AG04450 (cell line): Measurements from ENCODE around the gene IFNL1. TPM values are rescaled to one million over a fixed set of nuclear protein-coding genes. Genes with fewer than 3 reads are reported as not detected.

Experiments
- CTCF ChIA-PET: fragments of 300-600, 350-600 bp; formaldehyde crosslinking; extraction: SDS; loops from one replicate; lab custom pipeline; 2022; ENCODE audit warnings: antibody characterized with exemption, inconsistent platforms; lab: Charles Lee
- POLR2A ChIA-PET: fragments of 350-600 bp; formaldehyde crosslinking; extraction: SDS; loops from one replicate; lab custom pipeline; 2021; ENCODE audit warnings: antibody characterized with exemption, inconsistent platforms; lab: Yijun Ruan, JAX
- DNase-seq: peaks from one replicate; pipeline ENCODE4 v3.0.0-alpha.2; 2011; ENCODE audit warnings: low read depth, low spot score
- H3K27ac ChIP-seq: one replicate; pipeline ENCODE4 v1.5.1; 2012; ENCODE audit warnings: low read depth, low read length, control low read depth
- H3K27me3 ChIP-seq: one replicate; pipeline ENCODE4 v1.6.0; 2012; ENCODE audit warnings: low read length; ENCODE audit not compliant: control insufficient read depth, insufficient read depth
- H3K4me3 ChIP-seq: 2 replicates; pipeline ENCODE4 v1.5.1; 2011; ENCODE audit warnings: mild to moderate bottlenecking, low read depth, low read length, control low read depth
- H3K9me3 ChIP-seq: 2 replicates; pipeline ENCODE4 v1.5.1; 2012; ENCODE audit warnings: low read length; ENCODE audit not compliant: control insufficient read depth, insufficient read depth
- polyA plus RNA-seq: library from polyadenylated mRNA; depleted of rRNA; stranded (reverse); fragments of >200 nt; gene quantifications from 2 replicates; pipeline ENCODE4 v1.2.3, GENCODE V29; 2011
- TF ChIP-seq, protein P1 (sequence below): IDR thresholded peaks from 2 replicates; pipeline ENCODE4 v1.5.1; 2011; ENCODE audit warnings: low read depth, low read length, control low read depth, inconsistent platforms

Gene IFNL1
- polyA plus RNA-seq, 1 experiment: not detected

DNA sequence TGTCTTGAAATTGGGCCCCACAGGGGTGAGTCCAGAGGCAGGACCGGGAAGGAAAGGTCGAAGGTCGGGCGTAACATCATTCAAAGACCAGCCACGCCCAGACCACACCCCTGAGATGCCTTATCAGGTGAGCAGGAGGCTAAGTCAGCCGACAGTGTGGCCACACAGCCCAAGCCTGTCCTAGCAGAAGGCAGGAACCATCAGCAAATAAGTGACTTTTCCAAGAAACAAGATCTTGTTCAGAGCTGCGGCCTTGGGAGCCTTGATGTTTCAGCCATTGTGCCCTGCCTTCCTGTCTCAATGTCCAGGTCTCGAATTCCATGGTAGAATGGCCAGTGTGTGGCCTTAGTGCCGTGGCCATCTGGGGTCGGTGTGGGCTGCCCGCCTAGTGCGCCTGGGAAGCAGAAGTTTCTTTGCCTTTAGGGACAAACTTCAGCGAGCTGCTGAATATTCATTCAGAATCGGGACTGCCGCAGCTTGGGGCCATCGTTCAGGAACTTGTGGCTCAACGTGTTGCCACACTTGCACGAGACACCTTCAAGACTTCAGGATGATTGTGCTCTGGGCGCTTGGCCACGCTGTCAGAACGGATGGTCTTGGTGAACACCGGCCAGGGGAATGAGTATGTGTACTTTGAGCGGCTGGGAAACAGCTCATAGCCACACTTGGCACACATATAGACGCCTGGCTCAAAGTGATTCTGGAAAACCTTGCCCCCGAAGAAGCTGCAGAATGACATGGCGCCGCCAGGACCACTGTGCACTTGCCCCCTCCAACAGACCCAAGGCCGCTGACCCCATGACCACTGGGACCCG lies 41.5 kb upstream of the IFNL1 start:
- DNase-seq: no peak
- no peaks in the 10 kb centered on the region; the same call in 1 of the 2 replicates for H3K9me3 ChIP-seq
- H3K27ac ChIP-seq: no peak overlapping the region
- peaks cover 26% of the 10 kb centered on the region for H3K27me3 ChIP-seq
- TF ChIP-seq, protein P1, sequence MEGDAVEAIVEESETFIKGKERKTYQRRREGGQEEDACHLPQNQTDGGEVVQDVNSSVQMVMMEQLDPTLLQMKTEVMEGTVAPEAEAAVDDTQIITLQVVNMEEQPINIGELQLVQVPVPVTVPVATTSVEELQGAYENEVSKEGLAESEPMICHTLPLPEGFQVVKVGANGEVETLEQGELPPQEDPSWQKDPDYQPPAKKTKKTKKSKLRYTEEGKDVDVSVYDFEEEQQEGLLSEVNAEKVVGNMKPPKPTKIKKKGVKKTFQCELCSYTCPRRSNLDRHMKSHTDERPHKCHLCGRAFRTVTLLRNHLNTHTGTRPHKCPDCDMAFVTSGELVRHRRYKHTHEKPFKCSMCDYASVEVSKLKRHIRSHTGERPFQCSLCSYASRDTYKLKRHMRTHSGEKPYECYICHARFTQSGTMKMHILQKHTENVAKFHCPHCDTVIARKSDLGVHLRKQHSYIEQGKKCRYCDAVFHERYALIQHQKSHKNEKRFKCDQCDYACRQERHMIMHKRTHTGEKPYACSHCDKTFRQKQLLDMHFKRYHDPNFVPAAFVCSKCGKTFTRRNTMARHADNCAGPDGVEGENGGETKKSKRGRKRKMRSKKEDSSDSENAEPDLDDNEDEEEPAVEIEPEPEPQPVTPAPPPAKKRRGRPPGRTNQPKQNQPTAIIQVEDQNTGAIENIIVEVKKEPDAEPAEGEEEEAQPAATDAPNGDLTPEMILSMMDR: no peak
- no peak overlapping the region for H3K4me3 ChIP-seq
- POLR2A ChIA-PET: interaction anchor here (0.6 kb wide), 1 partner anchor 25 kb away, joined by 7 read pairs; no protein-coding TSS in a partner anchor
- CTCF ChIA-PET: no interaction called here

DNA sequence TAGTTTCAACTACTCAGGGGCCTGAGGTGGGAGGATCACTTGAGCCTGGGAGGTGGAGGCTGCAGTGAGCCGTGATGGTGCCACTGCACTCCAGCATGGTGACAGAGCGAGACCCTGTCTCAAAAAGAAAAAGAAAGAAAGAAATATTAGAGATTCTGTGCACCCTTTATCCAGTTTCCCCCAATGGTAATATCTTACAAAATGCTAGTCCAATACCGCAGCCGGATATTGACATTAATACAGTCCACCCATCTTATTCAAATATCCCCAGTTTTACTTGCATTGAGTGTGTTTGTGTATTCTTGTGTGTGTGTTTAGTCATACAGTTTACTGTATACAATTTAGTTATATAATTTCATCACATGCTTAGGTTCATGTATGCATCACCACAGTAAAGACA lies 39.0 kb upstream of the IFNL1 start:
- POLR2A ChIA-PET: no interaction called here
- CTCF ChIA-PET: no interaction called here

DNA sequence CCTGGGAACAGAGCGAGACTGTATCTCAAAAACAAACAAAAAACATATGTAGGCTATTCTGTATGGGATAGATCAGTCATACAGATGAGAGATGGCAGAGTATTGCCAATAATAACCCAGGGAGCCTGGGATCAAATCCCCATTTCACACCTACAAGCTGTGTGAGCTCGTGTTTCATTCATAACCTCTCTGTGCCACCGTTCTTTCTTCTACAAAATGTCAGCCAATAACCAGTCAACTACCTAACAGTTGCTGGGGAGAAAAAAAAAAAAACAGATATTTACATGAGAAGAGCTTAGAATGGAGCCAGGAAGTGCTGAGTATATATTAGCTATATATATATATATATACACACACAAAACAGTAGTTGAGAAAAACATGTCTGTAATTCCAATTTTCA lies 34.5 kb upstream of the IFNL1 start:
- POLR2A ChIA-PET: interaction anchor here (0.6 to 0.7 kb wide), 2 partner anchors 273 to 410 kb away, joined by 3 read pairs; no protein-coding TSS in a partner anchor
- Histone ChIP-seq H3K27ac (no peak overlapping the region), H3K27me3 (peaks cover 43% of the 10 kb centered on the region)

More for the DNA sequence above, 39.0 kb upstream of the IFNL1 start:
- Histone ChIP-seq H3K4me3 (no peak overlapping the region), H3K27ac (no peak overlapping the region), H3K9me3 (no peaks in the 10 kb centered on the region; the same call in 1 of the 2 replicates), H3K27me3 (peaks cover 23% of the 10 kb centered on the region)
- DNase-seq: no peak
- TF ChIP-seq, protein P1: no peak

DNA sequence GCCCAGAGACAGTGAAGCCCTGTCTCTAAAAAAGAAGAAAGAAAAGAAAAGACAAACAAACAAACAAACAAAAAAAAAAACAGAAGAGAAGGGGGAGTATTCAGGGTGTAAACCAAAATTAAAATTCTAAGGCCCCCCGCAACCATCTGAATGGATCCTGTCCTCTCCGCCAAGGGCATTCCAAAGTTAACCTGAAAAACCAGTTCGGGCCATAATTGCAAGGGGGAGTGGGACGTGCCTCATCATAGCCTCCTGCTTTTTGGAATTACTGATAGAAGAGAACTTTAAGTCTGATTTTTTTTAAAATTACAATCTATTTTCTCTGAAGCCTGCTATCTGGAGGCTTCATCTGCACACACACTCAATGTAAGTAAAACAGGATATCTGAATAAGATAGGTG lies 33.7 kb upstream of the IFNL1 start:
- CTCF ChIA-PET: no interaction called here
- POLR2A ChIA-PET: no interaction called here

More for the DNA sequence above, 34.5 kb upstream of the IFNL1 start:
- DNase-seq: no peak
- TF ChIP-seq, protein P1: no peak
- Histone ChIP-seq H3K9me3 (peaks cover 6% of the 10 kb centered on the region; the same call in 1 of the 2 replicates), H3K4me3 (no peak overlapping the region)
- CTCF ChIA-PET: no interaction called here

More for the DNA sequence above, 33.7 kb upstream of the IFNL1 start:
- H3K4me3 ChIP-seq: no peak overlapping the region
- H3K27me3 ChIP-seq: peaks cover 45% of the 10 kb centered on the region
- peaks cover 6% of the 10 kb centered on the region; the same call in 1 of the 2 replicates for H3K9me3 ChIP-seq
- DNase-seq: no peak
- no peak overlapping the region for H3K27ac ChIP-seq
- TF ChIP-seq, protein P1: no peak
